Mucosa of descending colon (tissue), 3 donors: ENCODE data around the gene IFT122. TPM values are rescaled to one million over a fixed set of nuclear protein-coding genes. Genes with fewer than 3 reads are reported as not detected.

Experiments used
- ATAC-seq: fragments of 200-7000 bp; cut with Tn5 transposase; one replicate; pipeline ENCODE4 v1.9.1; 2020; ENCODE audit warnings: mild to moderate bottlenecking, moderate library complexity
- DNase-seq, 3 donors: peaks; one replicate each; pipeline ENCODE4 v3.0.0-alpha.2; 2020
- H3K36me3 ChIP-seq: fragments of 200-600 bp; one replicate; pipeline ENCODE4 v1.8.0; 2021; ENCODE audit warnings: low read depth, mild to moderate bottlenecking
- H3K4me1 ChIP-seq: fragments of 200-600 bp; one replicate; pipeline ENCODE4 v1.8.0; 2021; ENCODE audit warnings: low read depth, mild to moderate bottlenecking
- H3K4me3 ChIP-seq: fragments of 200-600 bp; one replicate; pipeline ENCODE4 v1.8.0; 2021; ENCODE audit warnings: mild to moderate bottlenecking
- H3K9me3 ChIP-seq: fragments of 200-600 bp; one replicate; pipeline ENCODE4 v1.8.0; 2021; ENCODE audit warnings: mild to moderate bottlenecking
- CTCF ChIP-seq: fragments of 200-600 bp; IDR thresholded peaks from one replicate; pipeline ENCODE4 v1.8.0; 2022; ENCODE audit warnings: antibody characterized with exemption, mild to moderate bottlenecking
- intact Hi-C, 2 donors: fragments of 100-400 bp; cut with DNase I in 1 of 2; cut with micrococcal nuclease in 1 of 2; formaldehyde crosslinking; loops; one replicate each; pipeline versions ENCODE4 v1.11.0 to v1.11.1; 2022; cut with DNase I, micrococcal nuclease
- total RNA-seq, 3 donors: library from RNA; stranded (reverse); fragmentation: NEBNext Ultra II Directional in 2 of 3; extraction: Animal tissue kit (Norgen Biotek cat#: 25700) in 2 of 3; gene quantifications; one replicate each; pipeline versions ENCODE4 v1.2.1 to v1.2.4, GENCODE V29; 2021 to 2023
- donor health status: DM: no; HTN: no; CAD: no; lungs with moderate emphysema.
- donor health status: DM: no; HTN: no; CAD: no.
- donor health status: DM: no; HTN: yes; CAD: no.

IFT122 gene
- total RNA-seq, 3 donors from 2014 or later, result 24.6 to 35.0 (median 29.6) TPM

GRCh38 chr3:129529436-129530210 lies 89.6 kb downstream of the IFT122 start:
- H3K4me3 ChIP-seq, result no peak overlapping the region
- ATAC-seq, result no peak
- intact Hi-C loops, result no loop called here
- no peaks in the 10 kb centered on the region for H3K4me1 ChIP-seq
- DNase-seq, result peak in 1 of 3 donors; percentile 19
- no peaks in the 10 kb centered on the region for H3K9me3 ChIP-seq
- TF ChIP-seq CTCF, result no peak
- no peaks in the 10 kb centered on the region for H3K36me3 ChIP-seq

- ATAC-seq, result no peak
- H3K4me1 ChIP-seq, result no peaks in the 10 kb centered on the region
- H3K36me3 ChIP-seq, result no peaks in the 10 kb centered on the region
- no peak for TF ChIP-seq CTCF
- intact Hi-C loops, result no loop called here
- DNase-seq, result no peak
- H3K9me3 ChIP-seq, result no peaks in the 10 kb centered on the region
- H3K4me3 ChIP-seq, result no peak overlapping the region
Observed at GRCh38 chr3:129530251-129530791, 90.3 kb downstream of the IFT122 start.

GRCh38 chr3:129530821-129531220 lies 90.8 kb downstream of the IFT122 start:
- TF ChIP-seq CTCF, result no peak
- no peak for ATAC-seq
- intact Hi-C loops, result no loop called here

GRCh38 chr3:129531699-129532098 lies 91.7 kb downstream of the IFT122 start:
- TF ChIP-seq CTCF, result no peak
- H3K36me3 ChIP-seq, result no peaks in the 10 kb centered on the region
- no peak overlapping the region for H3K4me3 ChIP-seq
- intact Hi-C loops, result no loop called here
- ATAC-seq (no peak), DNase-seq (no peak)
- no peaks in the 10 kb centered on the region for H3K4me1 ChIP-seq
- H3K9me3 ChIP-seq, result no peaks in the 10 kb centered on the region

More at GRCh38 chr3:129530821-129531220, 90.8 kb downstream of the IFT122 start:
- peak in 1 of 3 donors; percentile 11 for DNase-seq
- Histone ChIP-seq H3K36me3 (no peaks in the 10 kb centered on the region), H3K9me3 (no peaks in the 10 kb centered on the region), H3K4me3 (no peak overlapping the region), H3K4me1 (no peaks in the 10 kb centered on the region)

GRCh38 chr3:129532261-129532660 lies 92.2 kb downstream of the IFT122 start:
- ATAC-seq (no peak), DNase-seq (no peak)
- H3K4me1 ChIP-seq, result no peaks in the 10 kb centered on the region
- H3K4me3 ChIP-seq, result no peak overlapping the region
- no peaks in the 10 kb centered on the region for H3K36me3 ChIP-seq
- intact Hi-C loops, result no loop called here
- TF ChIP-seq CTCF, result no peak
- H3K9me3 ChIP-seq, result no peaks in the 10 kb centered on the region
